Fibroblast of lung (primary cell): Measurements from ENCODE around the gene ZNF467.

Experiments
- CTCF ChIP-seq, 2 donors: IDR thresholded peaks in 1 of 2; conservative IDR thresholded peaks in 1 of 2; 1 replicate in 1 of 2; 2 replicates in 1 of 2; pipeline ENCODE4 v1.5.1; 2011 to 2012; ENCODE audit warnings: low read length in 2 of 2, control low read depth in 1 of 2, inconsistent platforms in 1 of 2, low read depth in 1 of 2, mild to moderate bottlenecking in 1 of 2
- EZH2 ChIP-seq: IDR thresholded peaks from 2 replicates; pipeline ENCODE4 v1.5.1; 2012; ENCODE audit warnings: low read length, control low read depth, mild to moderate bottlenecking; ENCODE audit errors: missing control alignments

GRCh38 chr7:149782682-149783345 is 9.4 kb upstream of the ZNF467 start:
- TF ChIP-seq CTCF (conservative IDR thresholded peaks at IDR 0.05 in 1 of 2, IDR thresholded peaks at IDR 0.05 in 1 of 2; ENCODE audit: low read depth in 1 of 2, low read length in 2 of 2): no peak
- no peak for TF ChIP-seq EZH2
